Glomerular endothelial cell (primary cell): ENCODE data around the gene PDGFC. TPM values are rescaled to one million over a fixed set of nuclear protein-coding genes. Genes with fewer than 3 reads are reported as not detected.
"Not testable (repeated sequence)": the region's sequence is repeated elsewhere in the genome, so short reads cannot be mapped to it uniquely, and the experiment has no call there.

Experiments
- DNase-seq: peaks from one replicate; pipeline ENCODE4 v3.0.0-alpha.2; 2011; ENCODE audit warnings: low read depth, low spot score; ENCODE audit errors: extremely low read depth
- total RNA-seq: library from RNA; depleted of rRNA; stranded (reverse); fragments of >200 nt; gene quantifications from 2 replicates; pipeline ENCODE4 v1.2.3, GENCODE V29; 2015

PDGFC gene
- total RNA-seq, 1 donor from 2014 or later = 13.7 TPM

- DNase-seq = no peak
Observed at GRCh38 chr4:156952078-156952759, 19.4 kb downstream of the PDGFC start.

DNA sequence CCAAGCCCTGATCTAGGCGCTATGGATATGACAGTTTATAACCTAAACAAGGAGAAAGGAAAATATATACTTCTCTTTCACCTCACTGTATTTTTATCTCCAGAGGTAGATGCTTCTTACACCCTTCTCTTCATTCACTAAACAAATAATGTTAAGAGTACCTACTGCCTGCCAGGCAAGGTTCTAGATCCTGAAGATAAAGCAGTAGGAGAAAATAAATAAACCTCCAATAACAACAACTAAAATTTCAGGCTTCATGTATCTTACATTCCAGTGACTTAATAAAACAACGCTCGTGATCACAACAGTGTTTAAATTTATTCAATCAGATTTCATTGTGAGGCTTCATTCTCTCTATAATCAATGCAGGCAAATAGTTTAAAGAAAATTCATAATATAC, 20.7 kb downstream of the PDGFC start:
- DNase-seq = no peak

DNA sequence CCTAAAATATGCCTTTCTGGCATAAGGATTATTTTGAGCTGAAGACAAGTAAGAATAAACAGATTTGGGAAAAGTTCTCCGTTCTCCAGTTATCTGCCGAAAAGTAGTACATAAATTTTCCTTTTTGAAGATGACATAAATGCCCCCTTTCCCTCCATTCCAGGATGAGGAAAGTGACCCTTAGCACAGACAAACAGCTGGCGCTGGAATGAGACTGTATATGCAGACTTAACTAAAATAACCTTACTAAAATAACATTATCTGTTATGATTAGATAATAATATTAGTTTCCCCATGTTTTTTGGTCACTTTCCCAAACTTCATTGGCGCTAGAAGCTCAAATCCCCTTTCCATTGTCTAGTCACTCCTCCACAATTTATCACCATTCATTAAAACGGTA, 21.5 kb downstream of the PDGFC start:
- DNase-seq = no peak

DNA sequence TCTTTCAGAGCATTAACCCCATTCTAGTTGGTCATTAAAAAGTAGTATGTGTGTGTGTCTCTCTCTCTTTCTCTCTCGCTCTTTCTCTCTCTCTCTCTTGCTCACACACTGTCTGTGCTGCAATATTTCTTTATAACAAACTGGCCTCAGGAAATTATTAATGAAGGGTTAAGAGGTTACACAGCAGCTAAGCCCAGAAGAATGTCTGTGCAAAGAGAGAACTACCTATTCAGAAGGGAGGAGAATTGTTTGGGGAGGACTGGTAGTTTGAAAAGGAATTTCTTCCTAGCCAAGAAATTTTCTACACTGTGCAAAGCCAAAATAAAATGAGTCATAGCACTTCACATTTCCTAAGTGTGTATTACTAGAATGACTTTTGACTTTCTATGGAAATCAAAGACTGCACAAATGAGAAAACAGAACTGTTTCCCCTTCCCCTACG, 22.2 kb downstream of the PDGFC start:
- peak; percentile 91 for DNase-seq

- no peak for DNase-seq
Observed at GRCh38 chr4:156948738-156949137, 22.9 kb downstream of the PDGFC start.

- DNase-seq = no peak
Observed at GRCh38 chr4:156948133-156948532, 23.5 kb downstream of the PDGFC start.

GRCh38 chr4:156946516-156947424, 24.8 kb downstream of the PDGFC start:
- no peak for DNase-seq

DNA sequence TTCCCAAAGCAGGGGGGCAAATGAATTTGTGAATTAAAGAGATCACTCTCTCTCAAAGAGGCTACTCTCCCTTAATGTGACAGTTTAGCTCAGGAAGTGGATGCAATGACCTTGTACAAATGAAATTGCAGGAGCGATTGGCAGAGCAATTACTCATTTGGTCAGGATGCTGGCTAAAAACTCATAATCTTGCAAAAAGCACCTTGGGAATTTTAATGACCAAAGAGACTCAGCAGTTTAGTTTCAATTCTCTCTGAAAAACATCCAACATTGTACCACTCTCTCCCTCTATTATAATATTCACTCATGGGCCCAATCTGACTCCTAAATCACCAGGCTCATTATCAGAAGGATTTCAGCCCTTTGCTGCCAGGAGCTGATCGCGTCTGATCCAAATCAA, 26.1 kb downstream of the PDGFC start:
- no peak for DNase-seq

- no peak for DNase-seq
Observed at GRCh38 chr4:156942991-156943390, 28.6 kb downstream of the PDGFC start.

- DNase-seq = no peak
Observed at GRCh38 chr4:156941940-156942548, 29.6 kb downstream of the PDGFC start.

DNA sequence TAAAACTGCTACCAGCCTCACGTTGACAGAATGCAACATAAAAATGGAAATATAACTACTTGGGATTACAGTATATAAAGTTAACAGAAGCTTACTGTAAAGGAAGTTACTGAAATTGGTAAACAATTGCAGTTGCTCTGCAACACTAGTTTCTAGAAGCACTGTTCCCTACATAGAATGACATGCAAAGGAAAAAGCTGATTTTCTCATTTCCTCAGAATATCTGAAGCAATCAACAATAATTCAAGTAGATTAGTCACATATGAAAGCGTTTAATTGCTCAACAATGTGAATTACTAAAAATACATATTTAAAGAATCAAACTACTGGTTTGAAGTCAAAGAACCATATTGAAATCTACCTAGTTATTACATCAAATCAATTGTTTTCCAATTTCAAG, 31.8 kb downstream of the PDGFC start:
- DNase-seq = no peak

GRCh38 chr4:156939139-156939538, 32.5 kb downstream of the PDGFC start:
- no peak for DNase-seq

DNA sequence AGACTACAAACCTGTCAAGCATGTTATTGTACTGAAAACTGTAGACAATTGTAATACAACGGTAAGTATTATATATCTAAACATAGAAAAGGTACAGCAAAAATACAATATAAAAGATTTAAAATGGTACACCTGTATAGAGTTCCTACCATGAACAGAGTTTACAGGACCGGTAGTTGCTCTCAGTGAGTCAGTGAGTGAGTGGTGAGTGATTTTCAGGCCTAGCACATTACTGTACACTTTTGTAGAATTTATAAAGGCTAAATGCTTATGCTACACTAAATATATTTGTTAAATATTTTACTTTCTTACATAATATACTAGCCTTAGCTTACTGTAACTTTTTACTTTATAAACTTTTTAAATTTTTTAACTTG, 37.4 kb downstream of the PDGFC start:
- DNase-seq = no peak

DNA sequence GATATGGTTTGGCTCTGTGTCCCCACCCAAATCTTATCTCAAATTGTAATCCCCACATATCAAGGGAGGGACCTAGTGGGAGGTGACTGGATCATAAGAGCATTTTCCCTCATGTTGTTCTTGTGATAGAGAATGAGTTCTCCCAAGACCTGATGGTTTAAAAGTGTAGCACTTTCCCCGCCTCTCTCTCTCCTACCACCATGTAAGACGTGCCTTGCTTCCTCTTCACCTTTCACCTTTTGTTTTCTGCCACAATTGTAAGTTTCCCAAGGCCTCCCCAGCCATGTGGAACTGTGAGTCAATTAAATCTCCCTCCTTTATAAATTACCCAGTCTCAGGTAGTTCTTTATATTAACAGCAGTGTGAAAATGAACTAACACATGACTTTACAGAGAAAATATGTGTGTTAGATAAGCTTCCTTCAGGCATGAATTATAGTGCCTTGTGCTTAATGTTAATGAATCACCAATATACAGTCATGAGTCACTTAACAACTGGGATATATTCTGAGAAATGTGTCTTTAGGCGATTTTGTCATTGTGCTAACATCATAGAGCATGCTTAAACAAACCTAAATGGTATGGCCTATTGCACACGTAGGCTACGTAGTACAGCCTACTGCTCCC, 37.9 kb downstream of the PDGFC start:
- DNase-seq = no peak

DNA sequence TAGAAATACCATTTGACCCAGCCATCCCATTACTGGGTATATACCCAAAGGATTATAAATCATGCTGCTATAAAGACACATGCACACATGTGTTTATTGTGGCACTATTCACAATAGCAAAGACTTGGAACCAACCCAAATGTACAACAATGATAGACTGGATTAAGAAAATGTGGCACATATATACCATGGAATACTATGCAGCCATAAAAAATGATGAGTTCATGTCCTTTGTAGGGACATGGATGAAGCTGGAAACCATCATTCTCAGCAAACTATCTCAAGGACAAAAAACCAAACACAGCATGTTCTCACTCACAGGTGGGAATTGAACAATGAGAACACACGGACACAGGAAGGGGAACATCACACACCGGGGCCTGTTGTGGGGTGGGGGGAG, 39.2 kb downstream of the PDGFC start:
- DNase-seq = not testable (repeated sequence)

DNA sequence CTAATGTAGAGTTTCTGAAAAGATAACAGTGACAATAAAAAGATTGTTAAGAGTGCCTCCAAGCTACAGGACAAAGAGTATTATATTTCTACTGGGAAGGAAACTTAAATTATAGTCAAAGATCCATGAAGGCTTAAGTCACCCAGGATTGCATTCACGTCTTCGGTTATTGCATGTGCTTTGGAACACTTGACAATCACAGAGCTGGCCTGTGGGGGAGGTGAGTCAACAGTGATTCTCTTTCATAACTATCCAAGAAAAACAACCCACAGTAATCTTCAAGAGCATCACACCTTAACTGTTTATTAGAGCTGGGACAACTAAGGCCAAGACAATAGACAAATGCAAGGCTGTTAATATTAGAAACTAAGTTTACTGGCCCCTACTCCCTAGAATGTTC, 40.3 kb downstream of the PDGFC start:
- no peak for DNase-seq

DNA sequence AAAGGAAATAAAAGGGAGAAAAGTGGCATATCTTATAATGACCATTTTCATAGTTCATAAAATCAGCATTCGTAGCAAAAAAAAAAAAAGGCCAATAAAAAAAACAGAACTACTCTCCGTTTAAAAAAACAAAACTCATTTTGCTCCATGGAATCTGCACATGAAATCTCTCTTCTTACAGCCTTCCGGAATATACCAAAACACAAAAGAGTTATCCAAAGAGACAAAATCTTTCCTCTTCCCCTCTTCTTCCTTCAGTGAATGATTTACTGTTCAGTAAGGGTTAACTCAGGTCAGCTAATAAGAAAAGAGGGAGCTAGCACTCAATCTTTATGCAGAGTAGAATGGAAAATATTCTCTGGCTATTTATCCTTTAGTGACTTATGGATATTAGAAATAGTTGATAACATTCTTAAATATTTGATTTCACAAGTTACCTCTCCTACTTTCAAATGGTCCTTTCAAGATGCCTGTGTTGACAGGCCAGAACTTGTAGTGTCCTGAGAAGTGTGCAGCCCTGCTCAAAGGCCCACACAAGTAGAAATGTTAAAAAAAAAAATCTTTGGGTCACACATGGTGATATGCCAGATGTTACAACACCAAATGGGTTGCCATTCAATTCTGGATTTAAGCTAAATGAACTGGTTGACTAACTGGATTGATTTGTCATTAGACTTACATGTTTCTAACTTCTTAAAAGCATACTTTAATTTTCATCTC, 42.1 kb downstream of the PDGFC start:
- DNase-seq = no peak

DNA sequence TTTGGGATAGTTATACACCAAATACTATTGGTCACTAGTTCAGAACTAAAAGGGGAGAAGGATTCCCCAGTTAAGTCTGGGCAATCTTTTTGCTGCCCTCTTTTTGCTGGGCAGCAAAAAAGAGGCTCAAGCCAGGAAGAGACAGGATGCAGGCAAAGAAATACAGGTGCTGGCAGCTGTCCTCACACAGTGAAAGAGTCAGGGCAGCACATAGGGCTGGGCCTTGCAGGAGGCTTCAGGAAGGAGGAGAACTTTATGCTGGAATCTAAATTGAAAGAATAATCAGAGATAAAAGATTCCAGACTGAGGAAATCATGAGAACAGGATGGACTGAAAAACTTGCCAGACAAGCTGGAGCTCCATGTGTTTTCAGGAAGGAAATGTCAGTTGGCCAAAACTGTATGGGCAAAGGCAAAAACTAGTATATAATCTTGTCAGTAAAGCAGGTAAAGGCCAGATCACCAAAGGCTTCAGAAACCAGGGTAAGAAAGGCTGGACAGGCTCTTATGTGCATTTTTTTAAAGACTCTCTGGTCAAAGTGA, 46.8 kb downstream of the PDGFC start:
- no peak for DNase-seq

DNA sequence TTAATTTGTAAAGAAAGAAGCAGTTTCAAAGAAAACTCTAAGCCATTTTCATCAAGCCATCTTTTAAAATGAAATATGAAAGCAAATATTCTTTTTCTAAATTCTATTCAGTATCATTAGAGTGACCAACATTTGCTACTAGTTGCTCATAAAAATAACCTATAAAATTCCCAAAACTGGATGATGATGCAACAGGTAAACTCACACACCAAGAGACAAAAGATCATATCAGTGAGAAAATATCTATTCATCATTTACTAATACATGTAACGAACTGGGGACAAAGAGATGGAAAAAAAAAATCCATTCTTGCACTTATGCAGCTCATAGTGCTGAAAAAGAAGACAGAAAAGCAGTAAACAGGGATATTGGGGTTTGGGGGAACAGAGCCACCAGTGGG, 48.1 kb downstream of the PDGFC start:
- no peak for DNase-seq

- no peak for DNase-seq
Observed at GRCh38 chr4:156915221-156915620, 56.4 kb downstream of the PDGFC start.
